Caco-2 (cell line): Measurements from ENCODE around the gene GPR17. TPM values are rescaled to one million over a fixed set of nuclear protein-coding genes. Genes with fewer than 3 reads are reported as not detected.

Experiments
- BruUV-seq: library from RNA; stranded (reverse); fragments of 400-500 nt; replicated peaks from 2 replicates; lab custom pipeline; 2021; lab: Mats Ljungman, UMichigan
- CTCF ChIA-PET: fragments of 300-600 bp; sonication (Branson Sonifier 250); formaldehyde crosslinking; loops from one replicate; lab custom pipeline; 2022; ENCODE audit warnings: antibody characterized with exemption; lab: Charles Lee
- POLR2A ChIA-PET: fragments of 300-600 bp; sonication (Branson Sonifier 250); formaldehyde crosslinking; loops from one replicate; lab custom pipeline; 2022; ENCODE audit warnings: antibody characterized with exemption; lab: Charles Lee
- DNase-seq, 2 experiments: peaks; one replicate each; pipeline versions ENCODE4 v3.0.0 to v3.0.0-alpha.2; 2020 to 2022
- H3K27me3 ChIP-seq: replicated peaks from 2 replicates; pipeline ENCODE4 v1.6.0; 2011; ENCODE audit warnings: low read length; ENCODE audit not compliant: control insufficient read depth, insufficient read depth
- H3K36me3 ChIP-seq: 2 replicates; pipeline ENCODE4 v1.5.1; 2011; ENCODE audit warnings: low read length; ENCODE audit not compliant: control insufficient read depth, insufficient read depth
- H3K4me1 ChIP-seq: fragments of 250-450 bp; sonication (Bioruptor Pico); 2 replicates; pipeline ENCODE4 v1.5.1; 2020; ENCODE audit warnings: mild to moderate bottlenecking
- H3K4me3 ChIP-seq: 2 replicates; pipeline ENCODE4 v1.5.1; 2011; ENCODE audit warnings: low read depth, mild to moderate bottlenecking, control low read depth, low read length
- H3K9me3 ChIP-seq: fragments of 250-450 bp; sonication (Bioruptor Pico); 2 replicates; pipeline ENCODE4 v1.5.1; 2020; ENCODE audit warnings: mild to moderate bottlenecking, moderate library complexity
- H3K27ac Mint-ChIP-seq: one replicate; pipeline ENCODE4 v1.8.0; 2022; ENCODE audit warnings: mixed read lengths; ENCODE audit not compliant: unreplicated experiment
- H3K27me3 Mint-ChIP-seq: one replicate; pipeline ENCODE4 v1.8.0; 2022; ENCODE audit warnings: mixed read lengths; ENCODE audit not compliant: insufficient read depth, unreplicated experiment
- H3K36me3 Mint-ChIP-seq: one replicate; pipeline ENCODE4 v1.8.0; 2022; ENCODE audit warnings: mild to moderate bottlenecking, mixed read lengths; ENCODE audit not compliant: insufficient read depth, unreplicated experiment
- H3K4me1 Mint-ChIP-seq: one replicate; pipeline ENCODE4 v1.8.0; 2022; ENCODE audit warnings: low read depth, mixed read lengths; ENCODE audit not compliant: unreplicated experiment
- H3K4me3 Mint-ChIP-seq: one replicate; pipeline ENCODE4 v1.8.0; 2022; ENCODE audit warnings: mild to moderate bottlenecking, moderate library complexity, mixed read lengths; ENCODE audit not compliant: unreplicated experiment
- H3K9me3 Mint-ChIP-seq: one replicate; pipeline ENCODE4 v1.8.0; 2022; ENCODE audit warnings: mixed read lengths; ENCODE audit not compliant: unreplicated experiment
- CTCF ChIP-seq, 2 experiments: fragments of 200-600 bp in 1 of 2; IDR thresholded peaks; 1 replicate in 1 of 2; 2 replicates in 1 of 2; pipeline versions ENCODE4 v1.5.1 to v1.8.0; 2011 to 2022; ENCODE audit warnings: antibody characterized with exemption in 1 of 2, control low read depth in 1 of 2, inconsistent platforms in 1 of 2, low read depth in 1 of 2, low read length in 1 of 2, mild to moderate bottlenecking in 1 of 2, moderate library complexity in 1 of 2; ENCODE audit not compliant: insufficient read depth in 1 of 2, severe bottlenecking in 1 of 2, unreplicated experiment in 1 of 2
- intact Hi-C: fragments of 100-400 bp; cut with micrococcal nuclease; formaldehyde crosslinking; loops from one replicate; pipeline ENCODE4 v1.10.0; 2022; ENCODE audit not compliant: unreplicated experiment
- total RNA-seq: library from RNA; stranded (reverse); gene quantifications from 2 replicates; pipeline ENCODE4 v1.2.3, GENCODE V29; 2022

Gene GPR17
- total RNA-seq, 1 experiment from 2014 or later = not detected

- peaks cover 6% of the 10 kb centered on the region for H3K4me1 Mint-ChIP-seq
- intact Hi-C loops = no loop called here
- ChIA-PET CTCF (no interaction called here), POLR2A (no interaction called here)
- peaks cover 3% of the 10 kb centered on the region for H3K36me3 Mint-ChIP-seq
- no peaks in the 10 kb centered on the region for H3K27me3 Mint-ChIP-seq
- Histone ChIP-seq H3K9me3 (no peaks in the 10 kb centered on the region), H3K4me1 (peaks cover 22% of the 10 kb centered on the region), H3K36me3 (no peaks in the 10 kb centered on the region), H3K4me3 (no peak overlapping the region), H3K27me3 (no peaks in the 10 kb centered on the region)
- no peak for TF ChIP-seq CTCF (IDR thresholded peaks at IDR 0.05; ENCODE audit: insufficient read depth in 1 of 2, low read depth in 1 of 2, low read length in 1 of 2, severe bottlenecking in 1 of 2, unreplicated experiment in 1 of 2)
- no peak overlapping the region for H3K4me3 Mint-ChIP-seq
- no peaks in the 10 kb centered on the region for H3K9me3 Mint-ChIP-seq
- no peak for DNase-seq
- no TSS peak for BruUV-seq
- H3K27ac Mint-ChIP-seq = no peak overlapping the region
Measured at GRCh38 chr2:127634626-127635379, 11.2 kb upstream of the GPR17 start.

GRCh38 chr2:127635380-127636237 is 10.3 kb upstream of the GPR17 start:
- Mint-ChIP-seq H3K27ac (no peak overlapping the region), H3K36me3 (peaks cover 5% of the 10 kb centered on the region), H3K4me1 (peaks cover 6% of the 10 kb centered on the region), H3K27me3 (no peaks in the 10 kb centered on the region), H3K4me3 (no peak overlapping the region), H3K9me3 (no peaks in the 10 kb centered on the region)
- Histone ChIP-seq H3K9me3 (no peaks in the 10 kb centered on the region), H3K27me3 (no peaks in the 10 kb centered on the region), H3K4me3 (no peak overlapping the region), H3K36me3 (no peaks in the 10 kb centered on the region), H3K4me1 (peaks cover 22% of the 10 kb centered on the region)
- no peak for DNase-seq
- no peak for TF ChIP-seq CTCF (IDR thresholded peaks at IDR 0.05; ENCODE audit: insufficient read depth in 1 of 2, low read depth in 1 of 2, low read length in 1 of 2, severe bottlenecking in 1 of 2, unreplicated experiment in 1 of 2)
- CTCF ChIA-PET = no interaction called here
- intact Hi-C loops = no loop called here
- BruUV-seq = no TSS peak
- POLR2A ChIA-PET = no interaction called here
